Stimulated activated CD4-positive, alpha-beta T cell treated with anti-CD3 and anti-CD28 coated beads, Interleukin-1b, Interleukin-23, amount 100 ng/mL, for 24 hours (primary cell): ENCODE measurements around the gene BTNL2.
"Not testable (repeated sequence)": the region's sequence is repeated elsewhere in the genome, so short reads cannot be mapped to it uniquely, and the experiment has no call there.

Source experiments
- DNase-seq, 4 experiments: peaks; one replicate each; pipeline ENCODE4 v3.0.0-alpha.2; 2020; ENCODE audit warnings: low read depth in 4 of 4, low spot score in 1 of 4

BTNL2 gene, protein sequence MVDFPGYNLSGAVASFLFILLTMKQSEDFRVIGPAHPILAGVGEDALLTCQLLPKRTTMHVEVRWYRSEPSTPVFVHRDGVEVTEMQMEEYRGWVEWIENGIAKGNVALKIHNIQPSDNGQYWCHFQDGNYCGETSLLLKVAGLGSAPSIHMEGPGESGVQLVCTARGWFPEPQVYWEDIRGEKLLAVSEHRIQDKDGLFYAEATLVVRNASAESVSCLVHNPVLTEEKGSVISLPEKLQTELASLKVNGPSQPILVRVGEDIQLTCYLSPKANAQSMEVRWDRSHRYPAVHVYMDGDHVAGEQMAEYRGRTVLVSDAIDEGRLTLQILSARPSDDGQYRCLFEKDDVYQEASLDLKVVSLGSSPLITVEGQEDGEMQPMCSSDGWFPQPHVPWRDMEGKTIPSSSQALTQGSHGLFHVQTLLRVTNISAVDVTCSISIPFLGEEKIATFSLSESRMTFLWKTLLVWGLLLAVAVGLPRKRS

DNA sequence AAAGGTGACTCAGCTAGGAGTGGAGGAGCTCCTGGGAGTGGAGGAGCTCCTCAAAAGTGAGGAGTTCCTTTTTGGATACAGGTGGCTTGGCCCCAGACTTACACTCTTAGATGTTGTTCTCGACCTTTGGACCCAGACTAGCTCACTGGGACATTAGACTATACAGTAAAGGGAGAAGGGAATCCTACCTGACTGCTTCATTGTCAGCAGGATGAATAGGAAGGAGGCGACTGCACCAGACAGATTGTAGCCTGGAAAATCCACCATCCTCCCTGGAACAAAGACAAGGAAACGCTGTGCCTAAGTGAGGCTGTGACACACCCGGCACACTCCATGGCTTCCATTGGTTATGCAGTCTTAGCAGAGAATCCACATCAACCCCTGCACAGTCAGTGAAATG, at the start of gene BTNL2:
TSS of gene BTNL2 (minus strand) at position 325 of the 400 bp plus-strand sequence. CDS start at position 267, 58 bp downstream.
- DNase-seq: no peak

DNA sequence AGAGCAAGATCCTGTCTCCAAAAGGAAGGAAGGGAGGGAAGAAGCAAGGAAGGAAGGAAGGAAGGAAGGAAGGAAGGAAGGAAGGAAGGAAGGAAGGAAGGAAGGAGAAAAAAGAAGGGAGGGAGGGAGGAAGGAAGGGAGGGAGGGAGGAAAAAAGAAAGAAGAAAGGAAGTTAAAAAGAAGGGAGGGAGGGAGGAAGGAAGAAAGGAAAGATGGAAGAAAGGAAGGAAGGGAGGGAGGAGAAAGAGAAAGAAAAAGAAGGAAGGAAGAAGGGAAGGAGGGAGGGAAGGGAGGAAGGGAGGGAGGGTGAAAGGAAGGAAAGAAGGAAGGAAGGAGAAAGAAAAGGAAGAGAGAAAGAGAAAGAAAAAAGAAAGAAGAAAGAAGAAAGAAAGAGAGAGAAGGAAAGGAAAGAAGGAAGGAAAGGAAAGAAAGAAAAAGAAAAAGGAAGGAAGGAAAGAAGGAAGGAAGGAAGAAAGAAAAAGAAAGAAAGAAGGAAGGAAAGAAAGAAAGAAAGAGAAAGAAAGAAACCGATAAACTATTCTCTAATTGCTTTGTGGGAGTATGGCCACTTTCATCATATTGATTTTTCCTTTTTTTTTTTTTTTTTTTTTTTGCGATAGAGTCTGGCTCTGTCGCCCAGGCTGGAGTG, 42.2 kb upstream of the BTNL2 start:
- no peak for DNase-seq

DNA sequence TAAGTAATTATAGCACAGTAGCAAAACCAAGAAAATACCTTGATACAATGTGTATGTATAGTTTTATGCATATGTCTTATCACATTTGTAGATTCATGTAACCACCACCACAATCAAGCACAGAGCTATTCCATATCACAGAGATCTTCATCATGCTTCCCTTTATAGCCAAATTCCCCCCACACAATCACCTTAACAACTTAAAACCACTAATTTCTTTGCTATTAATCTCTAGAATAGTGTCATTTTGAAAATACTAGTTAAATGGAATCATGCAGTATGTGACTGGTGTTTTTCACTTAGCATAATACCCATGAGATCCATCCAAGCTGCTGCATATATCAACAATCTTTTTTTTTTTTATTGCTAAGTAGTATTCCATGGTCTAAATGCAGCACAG, 41.0 kb upstream of the BTNL2 start:
- DNase-seq: no peak

DNA sequence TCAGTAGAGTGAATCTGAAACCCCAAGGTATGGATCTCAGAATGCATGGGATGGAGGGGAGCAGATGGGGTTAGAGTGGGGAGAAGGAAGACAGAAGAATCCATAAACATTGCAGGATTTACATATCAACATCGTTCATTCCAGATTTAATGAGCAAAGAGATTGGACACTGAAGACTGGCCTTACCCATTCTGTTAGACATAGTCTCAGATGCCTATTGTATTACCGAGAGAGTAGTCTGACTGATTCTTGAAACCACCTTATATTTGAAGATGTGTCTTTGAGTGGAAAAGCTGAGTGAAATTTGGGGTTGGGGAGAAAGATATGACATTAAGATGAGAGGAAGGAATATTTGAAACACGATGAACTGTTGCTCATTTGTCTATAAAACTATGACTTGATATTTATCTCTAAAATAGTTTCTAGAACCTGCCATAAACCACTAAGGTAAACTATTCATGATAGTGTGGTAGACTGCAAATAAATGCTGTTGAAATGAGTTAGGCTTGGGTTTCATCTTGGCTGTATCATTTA, 38.4 kb upstream of the BTNL2 start:
- DNase-seq: no peak

DNA sequence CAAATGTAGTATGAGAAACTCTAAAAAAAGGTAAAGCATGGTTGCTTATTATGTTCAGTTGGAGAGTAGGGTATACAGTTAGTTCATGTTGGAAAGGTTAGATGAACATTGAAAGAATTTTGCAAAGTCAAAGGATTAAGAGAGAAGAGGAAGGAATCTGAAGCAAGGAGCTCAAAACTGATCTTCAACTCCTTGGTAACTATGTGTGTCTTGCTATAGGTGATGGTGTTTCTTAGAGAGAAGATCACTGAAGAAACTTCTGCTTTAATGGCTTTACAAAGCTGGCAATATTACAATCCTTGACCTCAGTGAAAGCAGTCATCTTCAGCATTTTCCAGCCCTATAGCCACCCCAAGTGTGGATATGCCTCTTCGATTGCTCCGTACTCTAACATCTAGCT, 37.5 kb upstream of the BTNL2 start:
- no peak for DNase-seq

DNA sequence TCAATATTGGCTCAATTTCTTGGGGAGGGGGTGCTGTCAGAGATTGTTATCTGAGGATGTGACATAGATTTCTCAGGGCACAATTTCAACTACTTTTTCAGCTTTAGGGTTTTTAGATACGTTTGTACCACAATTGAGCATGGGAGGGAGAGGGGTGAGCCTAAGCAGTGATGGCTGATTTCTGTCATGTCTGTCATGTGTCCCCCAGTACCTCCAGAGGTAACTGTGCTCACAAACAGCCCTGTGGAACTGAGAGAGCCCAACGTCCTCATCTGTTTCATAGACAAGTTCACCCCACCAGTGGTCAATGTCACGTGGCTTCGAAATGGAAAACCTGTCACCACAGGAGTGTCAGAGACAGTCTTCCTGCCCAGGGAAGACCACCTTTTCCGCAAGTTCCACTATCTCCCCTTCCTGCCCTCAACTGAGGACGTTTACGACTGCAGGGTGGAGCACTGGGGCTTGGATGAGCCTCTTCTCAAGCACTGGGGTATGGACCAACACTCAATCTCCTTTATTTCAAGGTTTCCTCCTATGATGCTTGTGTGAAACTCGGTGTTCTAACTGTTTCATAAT, 36.1 kb upstream of the BTNL2 start:
- DNase-seq: no peak

DNA sequence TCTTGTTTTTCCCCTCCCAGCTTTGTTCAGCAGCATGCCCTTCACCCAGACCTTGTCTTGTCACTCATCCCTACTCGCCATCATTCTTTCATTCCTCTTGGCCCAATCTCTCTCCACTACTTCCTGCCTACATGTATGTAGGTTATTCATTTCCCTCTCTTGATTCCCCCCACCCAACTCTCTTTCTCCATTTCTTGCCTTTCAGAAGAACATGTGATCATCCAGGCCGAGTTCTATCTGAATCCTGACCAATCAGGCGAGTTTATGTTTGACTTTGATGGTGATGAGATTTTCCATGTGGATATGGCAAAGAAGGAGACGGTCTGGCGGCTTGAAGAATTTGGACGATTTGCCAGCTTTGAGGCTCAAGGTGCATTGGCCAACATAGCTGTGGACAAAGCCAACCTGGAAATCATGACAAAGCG, 35.3 kb upstream of the BTNL2 start:
- no peak for DNase-seq

DNA sequence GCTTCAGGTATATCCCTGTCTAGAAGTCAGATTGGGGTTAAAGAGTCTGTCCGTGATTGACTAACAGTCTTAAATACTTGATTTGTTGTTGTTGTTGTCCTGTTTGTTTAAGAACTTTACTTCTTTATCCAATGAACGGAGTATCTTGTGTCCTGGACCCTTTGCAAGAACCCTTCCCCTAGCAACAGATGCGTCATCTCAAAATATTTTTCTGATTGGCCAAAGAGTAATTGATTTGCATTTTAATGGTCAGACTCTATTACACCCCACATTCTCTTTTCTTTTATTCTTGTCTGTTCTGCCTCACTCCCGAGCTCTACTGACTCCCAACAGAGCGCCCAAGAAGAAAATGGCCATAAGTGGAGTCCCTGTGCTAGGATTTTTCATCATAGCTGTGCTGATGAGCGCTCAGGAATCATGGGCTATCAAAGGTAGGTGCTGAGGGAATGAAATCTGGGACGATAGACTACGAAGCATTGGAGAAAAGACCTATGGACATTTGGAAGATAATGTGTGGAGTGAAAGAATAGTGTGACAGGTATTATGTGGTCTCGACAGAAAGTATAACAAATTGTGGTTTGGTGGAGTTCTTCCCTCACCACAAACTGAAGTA, 32.7 kb upstream of the BTNL2 start, which contains the start of gene HLA-DRA:
TSS of gene HLA-DRA (plus strand) at position 286 of the 613 bp plus-strand sequence. CDS start at position 350, 64 bp downstream.
- peak in 1 of 4 experiments; percentile 7 for DNase-seq

DNA sequence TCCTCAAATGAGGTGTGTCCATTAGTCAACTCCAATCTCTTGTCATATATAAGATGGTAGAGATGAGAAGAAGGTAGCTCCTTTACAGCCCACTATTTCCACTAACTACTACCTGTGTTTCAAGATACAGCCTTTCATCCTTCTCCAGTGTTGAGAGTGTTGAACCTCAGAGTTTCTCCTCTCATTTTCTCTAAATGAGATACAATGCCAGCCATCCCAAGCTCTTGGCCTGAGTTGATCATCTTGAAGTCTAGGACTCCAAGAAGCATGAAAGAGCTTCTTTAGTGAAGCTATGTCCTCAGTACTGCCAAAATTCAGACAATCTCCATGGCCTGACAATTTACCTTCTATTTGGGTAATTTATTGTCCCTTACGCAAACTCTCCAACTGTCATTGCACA, 32.2 kb upstream of the BTNL2 start:
- DNase-seq: no peak

DNA sequence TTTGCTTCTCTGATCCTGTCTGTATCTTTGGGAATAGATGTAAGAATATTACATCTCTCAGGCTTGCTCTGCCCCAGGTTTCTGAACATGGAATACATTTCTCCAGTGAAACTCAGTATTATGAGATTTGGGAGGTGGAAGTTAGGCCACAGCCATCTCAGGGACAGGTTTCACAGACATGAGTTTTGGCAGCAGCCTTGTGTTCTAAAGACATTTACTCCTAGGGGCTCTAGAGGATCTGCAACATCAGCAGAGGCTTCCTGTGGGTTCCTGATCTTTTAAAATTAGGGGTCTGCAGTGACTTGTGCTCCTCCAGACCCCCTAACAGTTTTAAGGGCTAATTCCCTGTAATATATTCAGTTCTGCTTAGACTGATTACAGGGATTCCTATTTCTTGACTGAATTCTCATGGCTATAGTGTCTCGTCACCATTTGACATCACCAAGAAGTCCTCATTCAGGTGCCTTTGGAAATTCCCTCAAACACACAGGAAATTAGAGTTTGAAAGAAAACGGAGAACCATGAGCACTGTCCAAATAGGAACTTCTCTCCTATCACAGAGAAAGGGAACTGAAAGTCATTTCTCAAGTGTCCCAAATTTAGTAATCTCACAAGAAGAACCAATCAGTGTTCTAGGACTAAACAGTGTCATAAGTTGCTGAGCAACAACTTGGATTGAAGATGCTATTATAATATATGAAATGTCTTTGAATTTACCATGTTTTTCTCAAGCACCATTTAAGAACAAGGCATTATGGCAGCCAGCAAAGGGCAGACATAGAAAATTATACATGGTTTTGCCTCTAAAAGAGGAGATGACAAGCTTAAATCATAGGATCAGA, 30.2 kb upstream of the BTNL2 start:
- no peak for DNase-seq

DNA sequence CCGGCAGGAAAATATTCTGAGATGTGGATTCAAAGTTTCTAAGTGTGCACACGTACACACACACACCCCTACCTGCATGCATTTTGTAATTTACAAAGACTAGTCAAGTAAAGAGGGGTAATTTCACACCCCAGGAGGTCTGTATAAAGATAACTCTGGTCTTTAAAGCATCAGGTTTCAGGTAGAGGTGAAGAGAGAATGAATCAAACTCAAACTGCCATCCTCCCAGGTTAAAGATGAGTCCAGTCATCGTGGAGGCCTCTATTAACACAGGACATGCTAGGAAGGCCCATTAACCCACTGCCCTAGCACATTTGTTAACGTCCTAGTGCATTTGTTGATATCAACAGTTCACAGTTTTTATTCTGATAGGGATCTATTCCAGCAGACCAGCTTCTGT, 29.2 kb upstream of the BTNL2 start:
- no peak for DNase-seq

DNA sequence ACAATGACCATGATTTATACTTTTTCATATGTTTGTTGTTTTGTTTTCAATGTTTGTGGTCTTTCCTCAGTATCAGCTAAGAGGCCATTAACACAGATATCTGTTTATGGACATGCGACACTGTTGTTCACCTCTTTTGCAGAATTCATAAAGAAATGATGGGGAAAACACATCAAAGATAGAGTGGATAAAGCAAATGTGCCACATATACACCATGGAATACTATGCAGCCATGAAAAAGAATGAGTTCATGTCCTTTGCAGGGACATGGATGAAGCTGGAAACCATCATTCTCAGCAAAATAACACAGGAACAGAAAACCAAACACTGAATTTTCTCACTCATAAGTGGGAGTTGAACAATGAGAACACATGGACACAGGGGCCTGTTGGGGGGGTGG, 27.0 kb upstream of the BTNL2 start:
- not testable (repeated sequence) for DNase-seq

DNA sequence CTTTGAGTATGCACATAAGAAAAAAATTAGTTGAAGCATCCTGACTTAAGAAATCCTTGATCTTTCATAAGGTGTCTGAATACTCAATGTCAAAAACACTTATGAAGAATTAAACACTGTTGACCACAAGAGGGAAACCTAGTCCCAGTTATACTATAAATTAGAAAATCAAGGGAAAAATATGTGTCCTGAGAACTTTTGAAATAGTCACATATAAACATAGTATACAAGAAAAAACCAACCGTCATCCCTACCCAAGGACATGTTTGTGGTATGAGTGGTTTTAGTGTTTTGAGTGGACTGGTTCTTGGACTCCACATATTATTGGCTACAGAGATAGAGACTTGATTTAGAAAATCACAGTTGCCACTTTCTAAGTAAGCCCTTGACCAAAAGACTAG, 25.1 kb upstream of the BTNL2 start:
- DNase-seq: no peak

DNA sequence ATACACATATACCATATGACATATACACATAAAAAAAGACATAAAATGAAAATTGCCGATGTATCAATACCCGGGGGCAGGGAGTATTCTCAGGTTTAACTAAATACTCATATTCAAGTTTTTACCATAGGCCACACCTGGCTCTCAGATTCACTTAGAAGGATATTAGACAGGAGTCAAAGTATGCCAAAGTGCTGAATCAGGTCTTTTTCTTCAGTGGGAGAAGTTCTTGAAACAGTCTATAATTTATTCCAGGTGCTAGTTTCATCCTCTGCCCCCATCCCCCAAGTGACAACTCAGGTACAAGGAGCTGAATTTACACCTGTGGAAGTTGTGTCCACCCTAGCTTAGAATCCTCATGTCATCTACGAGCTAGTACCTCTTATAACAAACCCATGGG, 24.2 kb upstream of the BTNL2 start:
- no peak for DNase-seq

DNA sequence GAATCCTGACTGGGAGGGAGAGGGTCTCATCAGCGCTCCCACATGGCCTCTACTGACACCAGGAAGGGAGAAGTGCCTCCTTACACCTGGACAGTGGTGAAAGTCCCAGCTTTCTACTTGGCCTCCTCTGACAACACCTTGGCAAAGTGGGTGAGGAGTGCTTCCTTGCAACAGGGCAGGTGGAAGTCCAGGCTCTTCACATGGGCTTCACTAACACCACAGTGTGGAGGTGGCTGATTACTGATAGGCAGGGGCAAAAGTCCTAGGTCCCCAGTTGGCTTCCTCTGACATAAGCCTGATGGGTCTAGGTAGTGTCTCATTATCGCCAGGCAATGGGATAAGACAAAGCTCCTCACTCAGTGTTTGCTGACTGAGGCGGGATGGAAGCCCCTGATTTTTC, 23.2 kb upstream of the BTNL2 start:
- DNase-seq: no peak

DNA sequence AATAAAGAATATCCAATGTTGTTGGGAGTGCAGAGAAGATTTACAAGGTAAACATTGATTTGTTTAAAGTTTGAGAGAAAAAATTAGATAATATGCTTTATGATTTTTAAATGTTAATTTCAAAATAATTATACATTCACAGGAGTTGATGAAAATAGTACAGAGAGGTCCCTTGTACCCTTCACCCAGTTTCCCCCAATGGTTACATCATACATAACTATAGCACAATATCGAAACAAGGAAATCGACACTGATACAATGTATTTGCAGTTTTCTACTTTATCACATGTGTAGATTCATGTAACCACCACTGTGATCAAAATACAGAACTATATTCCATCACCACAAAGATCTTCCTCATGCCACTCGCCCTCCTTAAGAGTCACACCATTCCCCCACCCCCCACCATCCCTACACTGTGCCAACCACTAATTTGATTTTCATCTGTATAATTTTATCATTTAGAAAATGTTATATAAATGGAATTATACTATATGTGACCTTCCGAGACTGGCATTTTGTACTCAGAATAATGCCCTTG, 21.0 kb upstream of the BTNL2 start:
- no peak for DNase-seq

DNA sequence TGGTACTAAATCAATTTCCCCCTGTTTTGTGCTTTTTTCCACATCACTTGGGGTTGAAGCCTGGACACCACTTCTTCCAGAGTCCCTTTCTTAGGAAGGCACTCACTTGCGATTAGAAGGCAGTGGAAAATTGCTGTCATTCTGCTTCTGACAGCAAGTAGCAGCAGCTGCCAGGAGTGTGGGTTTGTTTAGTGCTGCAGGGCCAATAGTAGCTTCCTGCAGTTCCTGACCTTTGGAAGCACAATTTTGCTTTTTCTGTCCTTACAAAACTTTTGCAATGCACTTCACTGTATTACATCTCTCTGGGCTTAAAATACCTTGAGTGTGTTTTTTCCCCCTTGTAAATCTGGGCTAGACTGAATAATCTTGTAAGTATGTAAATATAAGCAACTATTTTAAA, 20.2 kb upstream of the BTNL2 start:
- DNase-seq: no peak

DNA sequence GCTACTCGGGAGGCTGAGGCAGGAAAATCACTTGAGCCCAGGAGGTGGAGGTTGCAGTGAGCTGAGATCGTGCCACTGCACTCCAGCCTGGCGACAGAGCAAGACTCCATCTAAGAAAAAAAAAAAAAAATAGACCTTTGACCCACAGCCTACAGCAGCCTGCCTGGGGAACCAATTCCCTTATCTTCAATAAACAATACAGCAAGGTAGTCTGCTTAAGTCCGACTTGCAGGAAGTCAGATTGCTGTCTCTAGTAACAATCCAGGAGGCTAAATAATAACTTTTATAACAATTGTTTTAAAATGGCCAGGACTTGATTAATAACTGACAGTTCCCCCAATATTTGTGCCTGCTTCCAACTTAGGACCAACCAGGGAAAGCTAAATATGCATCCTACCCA, 19.4 kb upstream of the BTNL2 start:
- no peak for DNase-seq

DNA sequence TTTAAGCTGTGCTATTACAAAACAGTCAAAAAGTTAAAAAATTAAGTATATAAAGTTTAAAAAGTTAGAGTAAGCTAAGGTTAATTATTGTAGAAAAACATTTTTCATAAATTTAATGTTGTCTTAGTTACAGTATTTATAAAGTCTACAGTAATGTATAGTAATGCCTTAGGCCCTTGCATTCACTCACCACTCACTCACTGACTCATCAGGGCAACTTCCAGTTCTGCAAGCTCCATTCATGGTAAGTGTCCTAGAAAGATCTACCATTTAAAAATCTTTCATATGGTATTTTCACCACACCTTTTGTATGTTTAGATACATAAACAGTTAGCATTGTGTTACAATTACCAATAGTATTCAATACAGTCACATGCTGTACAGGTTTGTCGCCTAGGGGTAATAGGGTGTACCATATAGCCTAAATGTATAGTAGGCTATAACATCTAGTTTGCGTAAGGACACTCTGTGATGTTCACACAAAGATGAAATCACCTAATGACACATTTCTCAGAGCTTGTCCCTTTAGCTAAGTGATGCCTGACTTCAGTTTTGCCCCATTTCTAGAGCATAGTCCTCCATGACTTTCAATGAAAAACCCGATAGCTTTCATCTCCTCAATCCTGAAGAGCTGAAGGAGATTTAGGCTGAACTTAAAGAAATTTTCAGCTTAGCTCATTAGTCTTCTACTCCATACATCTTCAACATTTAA, 17.8 kb upstream of the BTNL2 start:
- no peak for DNase-seq

DNA sequence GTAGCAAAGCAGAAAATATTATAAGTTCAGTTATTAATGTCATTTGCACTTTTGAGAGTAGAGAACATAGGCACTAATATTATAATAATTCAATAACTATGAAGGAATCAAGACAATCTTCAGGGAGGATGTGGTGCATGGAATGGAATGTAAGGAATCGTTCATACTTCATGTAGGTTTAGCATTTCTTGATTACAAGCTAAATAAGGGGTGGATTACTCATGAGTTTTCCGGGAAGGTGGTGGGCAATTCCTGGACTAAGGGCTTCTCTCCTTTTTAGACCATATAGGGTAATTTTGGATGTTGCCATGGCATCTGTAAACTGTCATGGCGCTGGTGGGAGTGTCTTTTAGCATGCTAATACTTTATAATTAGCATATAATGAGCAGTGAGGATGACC, 9.1 kb upstream of the BTNL2 start:
- DNase-seq: no peak
